T-helper 2 cell treated with Interferon-gamma antibody and Interleukin-4, amounts not matched to agents 5 μg/mL and 100 μg/mL, for 36 hours (primary cell): ENCODE measurements around the gene CMPK1.

Source experiments
- DNase-seq: peaks from one replicate; pipeline ENCODE4 v3.0.0; 2021; ENCODE audit warnings: low spot score
- H3K27ac Mint-ChIP-seq: one replicate; pipeline ENCODE4 v1.8.0; 2021; ENCODE audit warnings: mild to moderate bottlenecking, mixed read lengths
- H3K27me3 Mint-ChIP-seq: one replicate; pipeline ENCODE4 v1.8.0; 2021; ENCODE audit warnings: low read depth, mixed read lengths
- H3K36me3 Mint-ChIP-seq: one replicate; pipeline ENCODE4 v1.8.0; 2021; ENCODE audit warnings: low read depth, mixed read lengths
- H3K4me1 Mint-ChIP-seq: one replicate; pipeline ENCODE4 v1.8.0; 2021; ENCODE audit warnings: low read depth, mixed read lengths
- H3K4me3 Mint-ChIP-seq: one replicate; pipeline ENCODE4 v1.8.0; 2022; ENCODE audit warnings: mild to moderate bottlenecking, moderate library complexity, mixed read lengths
- H3K9me3 Mint-ChIP-seq: one replicate; pipeline ENCODE4 v1.8.0; 2021; ENCODE audit warnings: mixed read lengths

CMPK1 gene

GRCh38 chr1:47390843-47391242 is 57.3 kb downstream of the CMPK1 start:
- no peaks in the 10 kb centered on the region for H3K36me3 Mint-ChIP-seq
- no peaks in the 10 kb centered on the region for H3K9me3 Mint-ChIP-seq
- no peak overlapping the region for H3K4me3 Mint-ChIP-seq
- no peak for DNase-seq
- H3K27me3 Mint-ChIP-seq = peaks cover 29% of the 10 kb centered on the region
- no peaks in the 10 kb centered on the region for H3K4me1 Mint-ChIP-seq
- no peak overlapping the region for H3K27ac Mint-ChIP-seq

GRCh38 chr1:47393141-47393540 is 59.6 kb downstream of the CMPK1 start:
- no peaks in the 10 kb centered on the region for H3K4me1 Mint-ChIP-seq
- no peak overlapping the region for H3K4me3 Mint-ChIP-seq
- peaks cover 30% of the 10 kb centered on the region for H3K27me3 Mint-ChIP-seq
- no peak overlapping the region for H3K27ac Mint-ChIP-seq
- no peaks in the 10 kb centered on the region for H3K9me3 Mint-ChIP-seq
- no peak for DNase-seq
- H3K36me3 Mint-ChIP-seq = no peaks in the 10 kb centered on the region

- no peak overlapping the region for H3K27ac Mint-ChIP-seq
- no peaks in the 10 kb centered on the region for H3K9me3 Mint-ChIP-seq
- H3K27me3 Mint-ChIP-seq = peaks cover 24% of the 10 kb centered on the region
- H3K4me3 Mint-ChIP-seq = no peak overlapping the region
- H3K4me1 Mint-ChIP-seq = no peaks in the 10 kb centered on the region
- no peak for DNase-seq
- no peaks in the 10 kb centered on the region for H3K36me3 Mint-ChIP-seq
Measured at GRCh38 chr1:47395433-47395832, 61.8 kb downstream of the CMPK1 start.

GRCh38 chr1:47396671-47397196 is 63.1 kb downstream of the CMPK1 start:
- Mint-ChIP-seq H3K27me3 (peaks cover 27% of the 10 kb centered on the region), H3K27ac (no peak overlapping the region), H3K36me3 (no peaks in the 10 kb centered on the region)

GRCh38 chr1:47399138-47399845 is 65.7 kb downstream of the CMPK1 start:
- no peak overlapping the region for H3K4me3 Mint-ChIP-seq
- no peak overlapping the region for H3K27ac Mint-ChIP-seq
- no peaks in the 10 kb centered on the region for H3K4me1 Mint-ChIP-seq
- no peaks in the 10 kb centered on the region for H3K36me3 Mint-ChIP-seq
- peaks cover 19% of the 10 kb centered on the region for H3K27me3 Mint-ChIP-seq
- no peaks in the 10 kb centered on the region for H3K9me3 Mint-ChIP-seq
- DNase-seq = no peak

More at GRCh38 chr1:47396671-47397196, 63.1 kb downstream of the CMPK1 start:
- H3K9me3 Mint-ChIP-seq = no peaks in the 10 kb centered on the region
- H3K4me3 Mint-ChIP-seq = no peak overlapping the region
- no peak for DNase-seq
- no peaks in the 10 kb centered on the region for H3K4me1 Mint-ChIP-seq

GRCh38 chr1:47399846-47400155 is 66.2 kb downstream of the CMPK1 start:
- Mint-ChIP-seq H3K4me1 (no peaks in the 10 kb centered on the region), H3K27ac (no peak overlapping the region), H3K9me3 (no peaks in the 10 kb centered on the region), H3K36me3 (no peaks in the 10 kb centered on the region), H3K4me3 (no peak overlapping the region), H3K27me3 (peaks cover 16% of the 10 kb centered on the region)
- no peak for DNase-seq

- no peaks in the 10 kb centered on the region for H3K4me1 Mint-ChIP-seq
- no peaks in the 10 kb centered on the region for H3K9me3 Mint-ChIP-seq
- no peaks in the 10 kb centered on the region for H3K36me3 Mint-ChIP-seq
- no peak overlapping the region for H3K27ac Mint-ChIP-seq
- H3K27me3 Mint-ChIP-seq = peaks cover 17% of the 10 kb centered on the region
- no peak overlapping the region for H3K4me3 Mint-ChIP-seq
- DNase-seq = no peak
Measured at GRCh38 chr1:47401761-47402160, 68.2 kb downstream of the CMPK1 start.

- H3K27ac Mint-ChIP-seq = no peak overlapping the region
- no peak overlapping the region for H3K4me3 Mint-ChIP-seq
- no peak for DNase-seq
Measured at GRCh38 chr1:47402591-47402990, 69.0 kb downstream of the CMPK1 start.

GRCh38 chr1:47403321-47403910 is 69.8 kb downstream of the CMPK1 start:
- Mint-ChIP-seq H3K4me3 (no peak overlapping the region), H3K4me1 (no peaks in the 10 kb centered on the region), H3K27me3 (peaks cover 17% of the 10 kb centered on the region), H3K36me3 (no peaks in the 10 kb centered on the region), H3K27ac (no peak overlapping the region), H3K9me3 (no peaks in the 10 kb centered on the region)
- no peak for DNase-seq

More at GRCh38 chr1:47402591-47402990, 69.0 kb downstream of the CMPK1 start:
- Mint-ChIP-seq H3K36me3 (no peaks in the 10 kb centered on the region), H3K9me3 (no peaks in the 10 kb centered on the region), H3K27me3 (peaks cover 17% of the 10 kb centered on the region), H3K4me1 (no peaks in the 10 kb centered on the region)

- H3K4me1 Mint-ChIP-seq = no peaks in the 10 kb centered on the region
- H3K36me3 Mint-ChIP-seq = no peaks in the 10 kb centered on the region
- DNase-seq = no peak
- peaks cover 26% of the 10 kb centered on the region for H3K27me3 Mint-ChIP-seq
- no peak overlapping the region for H3K27ac Mint-ChIP-seq
- no peak overlapping the region for H3K4me3 Mint-ChIP-seq
- no peaks in the 10 kb centered on the region for H3K9me3 Mint-ChIP-seq
Measured at GRCh38 chr1:47405697-47406096, 72.1 kb downstream of the CMPK1 start.

- no peak overlapping the region for H3K27ac Mint-ChIP-seq
- H3K36me3 Mint-ChIP-seq = no peaks in the 10 kb centered on the region
Measured at GRCh38 chr1:47406966-47407365, 73.4 kb downstream of the CMPK1 start.

GRCh38 chr1:47407481-47407880 is 73.9 kb downstream of the CMPK1 start:
- Mint-ChIP-seq H3K9me3 (no peaks in the 10 kb centered on the region), H3K4me1 (no peaks in the 10 kb centered on the region), H3K27ac (no peak overlapping the region), H3K27me3 (peaks cover 17% of the 10 kb centered on the region), H3K36me3 (no peaks in the 10 kb centered on the region), H3K4me3 (no peak overlapping the region)
- no peak for DNase-seq

More at GRCh38 chr1:47406966-47407365, 73.4 kb downstream of the CMPK1 start:
- Mint-ChIP-seq H3K27me3 (peaks cover 20% of the 10 kb centered on the region), H3K4me1 (no peaks in the 10 kb centered on the region), H3K9me3 (no peaks in the 10 kb centered on the region), H3K4me3 (no peak overlapping the region)
- no peak for DNase-seq

GRCh38 chr1:47409311-47410067 is 75.9 kb downstream of the CMPK1 start:
- Mint-ChIP-seq H3K36me3 (no peaks in the 10 kb centered on the region), H3K4me3 (no peak overlapping the region)
- DNase-seq = no peak

GRCh38 chr1:47410068-47410455 is 76.5 kb downstream of the CMPK1 start:
- DNase-seq = no peak
- peaks cover 29% of the 10 kb centered on the region for H3K27me3 Mint-ChIP-seq
- H3K27ac Mint-ChIP-seq = no peak overlapping the region
- H3K9me3 Mint-ChIP-seq = no peaks in the 10 kb centered on the region
- H3K4me3 Mint-ChIP-seq = no peak overlapping the region
- no peaks in the 10 kb centered on the region for H3K4me1 Mint-ChIP-seq
- H3K36me3 Mint-ChIP-seq = no peaks in the 10 kb centered on the region

More at GRCh38 chr1:47409311-47410067, 75.9 kb downstream of the CMPK1 start:
- H3K27me3 Mint-ChIP-seq = peaks cover 27% of the 10 kb centered on the region
- no peak overlapping the region for H3K27ac Mint-ChIP-seq
- no peaks in the 10 kb centered on the region for H3K9me3 Mint-ChIP-seq
- no peaks in the 10 kb centered on the region for H3K4me1 Mint-ChIP-seq
